ENCODE data around the gene PLK5.

Gene PLK5

DNA sequence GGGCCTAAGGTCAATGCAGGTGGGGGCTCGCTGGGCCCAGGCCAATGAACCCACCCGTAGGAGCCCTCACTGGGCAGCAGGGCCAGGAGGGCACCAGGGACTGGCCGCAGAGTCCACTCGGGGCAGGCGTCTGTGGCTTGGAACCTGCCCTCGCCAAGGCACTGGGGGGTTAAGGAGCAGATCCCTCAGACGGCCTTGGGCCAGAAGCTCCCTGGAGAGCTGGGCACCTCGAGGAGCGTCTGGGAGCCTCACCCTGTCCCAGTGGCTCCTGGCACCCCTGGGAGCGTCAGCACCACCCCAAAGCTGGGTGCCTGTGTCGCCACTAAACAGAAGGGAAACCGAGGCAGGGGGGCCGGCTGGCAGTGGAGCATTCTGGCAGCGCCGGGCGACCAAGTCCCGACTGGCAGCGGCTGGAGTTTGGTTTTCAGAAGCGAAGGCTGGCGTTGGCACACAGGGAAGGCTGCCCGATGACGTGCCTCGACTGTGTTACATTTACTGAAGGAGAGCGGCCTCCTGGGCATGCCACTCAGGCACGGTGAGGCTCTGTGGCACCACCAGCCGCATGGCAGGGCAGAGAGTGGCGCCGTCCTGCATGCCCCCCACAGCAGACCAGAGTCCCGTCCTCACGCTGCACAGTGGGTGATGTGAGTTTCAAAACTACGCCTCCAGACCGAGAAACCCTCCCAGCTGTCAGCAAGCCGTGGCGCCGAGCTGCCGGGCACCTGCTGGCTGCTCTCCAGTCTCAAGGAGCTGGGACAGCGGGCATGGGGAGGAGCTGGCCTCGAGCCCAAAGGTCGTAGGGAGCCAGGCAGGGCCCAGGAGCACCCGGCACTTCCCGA is 53.4 kb downstream of the PLK5 start:
- no peak for DNase-seq (ENCODE audit: low read depth)

DNA sequence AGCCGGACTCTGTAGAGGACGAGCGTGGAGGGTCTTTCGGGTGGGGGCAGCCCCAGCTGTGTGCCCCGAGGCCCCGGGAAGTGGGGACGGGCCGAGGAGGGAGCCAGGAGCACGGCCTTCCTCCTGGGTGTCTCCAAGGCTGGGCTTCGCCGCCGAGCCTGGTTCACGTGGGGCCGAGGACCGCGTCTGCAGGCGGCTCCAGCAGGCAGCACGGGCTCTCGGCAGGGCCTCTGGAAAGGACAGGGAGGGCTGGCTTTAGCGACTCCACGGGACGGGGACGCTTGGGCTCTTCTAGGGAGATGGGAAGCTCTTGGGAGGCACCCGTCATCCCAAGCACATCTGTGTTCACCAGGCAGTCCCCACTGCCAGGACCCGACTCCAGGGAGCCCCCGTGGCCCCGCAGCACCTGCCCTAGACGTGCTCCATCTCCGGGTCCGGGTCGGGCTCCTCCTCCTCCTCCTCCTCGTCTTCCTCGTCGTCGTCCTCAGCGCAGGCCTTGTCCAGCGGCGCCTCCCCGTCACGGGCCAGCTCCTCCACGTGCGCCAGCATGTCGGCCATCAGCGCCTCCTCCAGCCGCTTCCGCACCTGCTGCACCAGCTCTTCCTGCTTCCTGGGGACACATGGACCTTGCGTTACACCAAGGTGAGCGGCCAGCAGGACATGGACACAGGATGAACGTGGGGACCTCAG is 54.2 kb downstream of the PLK5 start:
- no peak for DNase-seq (ENCODE audit: low read depth)

DNA sequence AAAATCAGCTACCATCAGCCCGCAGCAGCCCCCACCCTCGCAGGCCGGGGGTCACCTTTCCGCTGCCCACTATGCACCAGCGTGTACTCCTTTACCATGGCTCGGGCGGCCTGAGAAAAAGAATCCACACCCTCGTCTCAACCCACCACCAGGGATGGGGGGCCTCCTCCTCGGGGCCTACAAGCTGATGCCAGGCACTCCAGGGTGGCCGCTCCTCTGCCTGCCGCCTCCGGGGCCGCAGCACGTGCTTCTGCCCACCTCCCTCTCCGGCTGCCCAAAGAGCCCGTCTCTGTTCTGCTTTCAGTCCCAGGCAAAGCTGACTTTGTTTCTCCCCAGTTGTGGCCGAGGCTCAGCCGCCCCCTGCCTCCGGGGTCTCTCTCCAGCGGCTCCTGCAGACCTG is 55.3 kb downstream of the PLK5 start:
- DNase-seq (ENCODE audit: low read depth): no peak

DNA sequence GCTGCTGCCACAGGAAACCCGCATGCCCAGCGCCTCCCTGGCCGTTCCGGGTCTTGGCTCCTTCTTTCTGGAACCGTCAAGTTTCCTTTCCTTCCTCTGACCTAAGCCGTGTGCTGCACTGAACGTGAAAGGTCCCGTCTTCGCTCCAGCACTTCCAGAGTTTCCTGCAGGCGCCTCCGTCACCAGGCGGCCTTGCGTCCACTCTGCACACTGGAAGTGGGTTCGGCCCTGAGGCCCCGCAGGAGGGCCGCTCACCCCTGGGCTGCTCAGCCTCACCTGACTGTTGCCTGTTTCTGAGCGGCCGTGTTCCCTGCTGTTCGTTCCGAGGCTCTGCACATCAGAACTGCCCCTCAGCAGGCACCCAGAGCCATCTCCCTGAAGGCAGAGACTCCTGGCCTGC is 56.5 kb downstream of the PLK5 start:
- DNase-seq (ENCODE audit: low read depth): no peak

DNA sequence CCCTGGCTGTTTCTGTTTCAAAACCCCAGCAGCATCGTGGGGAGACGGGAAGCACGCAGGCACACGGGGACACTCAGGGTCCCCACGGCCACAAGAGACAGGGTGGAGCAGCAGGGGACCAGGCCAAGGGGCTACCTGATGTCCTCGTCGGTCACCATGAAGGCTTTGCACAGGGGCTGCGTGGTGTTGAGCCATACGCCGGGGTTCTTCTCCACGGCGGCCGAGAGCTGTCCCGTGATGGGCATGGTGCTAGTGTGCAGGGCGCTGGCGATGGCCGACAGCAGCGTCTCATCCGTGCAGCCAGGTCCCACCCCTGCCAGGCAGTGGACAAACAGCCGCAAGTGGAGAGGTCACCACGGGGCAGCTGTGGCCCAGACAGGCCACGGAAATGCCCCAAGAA is 57.1 kb downstream of the PLK5 start:
- DNase-seq (ENCODE audit: low read depth): no peak

DNA sequence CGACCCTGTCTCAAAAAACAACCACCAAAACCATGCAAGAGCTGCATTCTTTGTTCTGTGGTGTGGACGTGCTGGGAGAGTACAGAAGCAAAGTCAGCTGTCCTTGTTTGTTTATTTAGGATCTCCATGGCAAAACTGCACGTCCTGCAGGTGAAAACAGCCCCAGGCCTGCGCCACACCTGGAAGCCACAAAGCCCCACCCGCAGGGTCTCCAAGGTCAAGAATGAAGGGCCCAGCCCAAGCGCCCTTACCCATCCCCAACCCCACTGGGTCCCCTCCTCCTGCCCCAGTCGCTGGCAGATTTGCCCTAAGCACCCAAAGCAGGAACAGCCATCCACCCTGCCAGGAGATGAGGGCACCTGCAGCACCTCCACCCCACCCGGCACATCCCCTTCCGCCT is 58.3 kb downstream of the PLK5 start:
- DNase-seq (ENCODE audit: low read depth): no peak

DNA sequence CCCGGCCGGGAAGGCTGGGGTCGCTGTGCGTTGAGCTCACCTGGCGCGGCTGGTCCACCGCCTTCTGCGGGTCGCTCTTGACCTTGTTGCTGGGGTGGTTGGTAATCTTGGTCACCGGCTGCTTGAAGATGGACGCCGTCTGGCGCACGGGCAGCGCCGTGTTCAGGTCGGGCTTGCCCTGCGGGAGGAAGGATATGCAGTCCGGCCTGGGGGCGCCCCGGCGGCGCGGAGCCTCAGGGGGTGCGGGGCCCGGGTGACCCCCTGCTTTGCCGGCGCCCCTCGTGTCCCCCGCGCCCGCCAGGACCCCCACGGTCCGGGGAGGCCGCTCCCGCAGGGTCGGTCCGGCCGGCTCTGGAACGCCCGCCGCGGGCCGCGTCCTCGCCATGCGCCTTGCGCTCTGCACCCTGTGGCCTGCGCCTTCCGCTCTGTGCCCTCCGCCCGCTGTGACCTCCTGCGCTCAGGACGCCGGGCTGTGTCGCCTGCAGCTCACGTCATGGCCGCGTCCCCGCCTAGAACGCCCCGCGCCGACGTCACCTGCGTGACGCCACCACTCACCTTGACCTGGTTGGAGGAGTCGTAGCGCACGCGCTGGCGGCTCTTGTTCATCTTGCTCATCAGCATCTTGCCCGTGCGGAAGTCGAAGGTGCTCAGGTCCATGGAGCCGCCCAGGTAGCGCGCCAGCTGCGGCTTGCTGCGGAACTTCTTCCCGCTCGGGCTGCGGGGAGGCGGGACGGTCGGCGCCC is 60.8 kb downstream of the PLK5 start:
- no peak for DNase-seq (ENCODE audit: low read depth)

DNA sequence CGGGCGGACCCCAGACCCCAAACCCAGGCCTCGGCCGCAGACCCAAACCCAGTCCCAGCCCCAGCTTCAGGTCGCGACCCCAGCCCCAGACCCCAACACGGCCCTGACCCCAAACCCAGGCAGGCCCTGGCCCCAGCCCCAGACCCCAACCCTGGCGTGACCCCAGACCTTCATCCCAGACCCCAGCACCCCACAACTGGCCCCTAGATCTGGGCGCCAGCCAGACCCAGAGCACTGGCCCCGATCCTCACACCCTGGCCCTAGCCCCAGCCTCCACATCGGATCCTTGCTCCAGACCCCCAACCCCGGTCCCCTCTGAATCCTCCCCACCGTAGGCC is 61.3 kb downstream of the PLK5 start:
- no peak for DNase-seq (ENCODE audit: low read depth)

All from stimulated activated CD4-positive, alpha-beta T cell treated with anti-CD3 and anti-CD28 coated beads, Interleukin-2, amount 100 ng/mL, for 4 hours (primary cell).